ENCODE data around the gene SORCS2. TPM values are rescaled to one million over a fixed set of nuclear protein-coding genes. Genes with fewer than 3 reads are reported as not detected.

Gene SORCS2
- total RNA-seq, 1 donor from 2014 or later: 3.1 TPM

DNA sequence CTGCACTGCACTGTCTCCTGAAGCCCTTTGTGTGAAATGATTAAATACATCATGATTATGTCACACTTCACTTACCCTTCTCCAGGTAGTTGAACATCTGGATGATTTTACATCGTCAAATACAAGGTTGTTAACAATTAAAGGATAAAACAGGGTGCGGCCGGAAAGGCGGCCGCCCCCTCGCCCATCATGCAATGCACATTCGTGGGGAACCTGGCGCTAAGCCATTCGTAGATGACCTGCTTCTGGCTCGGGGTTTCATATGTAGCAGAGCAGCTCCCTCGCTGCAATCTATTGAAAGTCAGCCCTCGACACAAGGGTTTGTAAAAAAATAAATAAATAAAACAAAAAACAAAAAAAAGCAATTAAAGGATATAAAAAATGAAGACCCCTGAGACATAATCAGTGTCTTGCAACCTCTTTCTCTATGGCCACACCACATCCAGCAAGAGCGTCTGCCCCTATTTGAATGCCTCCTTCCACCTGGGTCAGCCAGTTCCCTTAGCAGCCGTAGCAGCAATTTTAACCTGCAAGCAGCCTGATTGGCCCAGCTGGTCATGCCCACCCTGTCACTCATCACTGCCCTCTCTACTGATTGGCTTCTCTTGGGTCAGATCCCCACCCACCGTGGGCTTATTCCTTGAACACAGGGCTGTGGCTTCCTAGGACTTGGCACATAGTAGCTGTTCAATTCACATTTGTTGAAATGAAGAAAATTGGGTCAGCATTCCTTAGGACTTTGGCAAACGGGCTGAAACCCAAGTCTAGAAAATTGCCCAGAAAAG, 390.2 kb downstream of the SORCS2 start:
- H3K4me3 ChIP-seq (ENCODE audit: low read length in 3 of 3): no peak overlapping the region
- H3K27ac ChIP-seq (ENCODE audit: low read depth, low read length): no peak overlapping the region
- no peaks in the 10 kb centered on the region for H3K4me1 ChIP-seq (ENCODE audit: control insufficient read depth in 3 of 3, insufficient read depth in 3 of 3, low read length in 3 of 3)
- H3K9me3 ChIP-seq (ENCODE audit: control insufficient read depth in 3 of 3, low read length in 3 of 3): peaks cover 19% of the 10 kb centered on the region in 3 donors
- no peak overlapping the region for H3K9ac ChIP-seq (ENCODE audit: low read depth in 1 of 3, low read length in 3 of 3)
- H3K36me3 ChIP-seq (ENCODE audit: control insufficient read depth in 3 of 3, insufficient read depth in 3 of 3, low read length in 3 of 3): no peaks in the 10 kb centered on the region
- peaks cover 0 to 6% (median 0%) of the 10 kb centered on the region in 3 donors for H3K27me3 ChIP-seq (ENCODE audit: control insufficient read depth in 3 of 3, insufficient read depth in 3 of 3, low read length in 3 of 3)

GRCh38 chr4:7584098-7584497, 391.8 kb downstream of the SORCS2 start:
- no peak overlapping the region for H3K4me3 ChIP-seq (ENCODE audit: low read length in 3 of 3)
- no peak overlapping the region for H3K9ac ChIP-seq (ENCODE audit: low read depth in 1 of 3, low read length in 3 of 3)
- no peaks in the 10 kb centered on the region for H3K4me1 ChIP-seq (ENCODE audit: control insufficient read depth in 3 of 3, insufficient read depth in 3 of 3, low read length in 3 of 3)
- peaks cover 8 to 14% (median 9%) of the 10 kb centered on the region in 3 donors for H3K9me3 ChIP-seq (ENCODE audit: control insufficient read depth in 3 of 3, low read length in 3 of 3)
- peaks cover 0 to 6% (median 3%) of the 10 kb centered on the region in 3 donors for H3K27me3 ChIP-seq (ENCODE audit: control insufficient read depth in 3 of 3, insufficient read depth in 3 of 3, low read length in 3 of 3)
- no peak overlapping the region for H3K27ac ChIP-seq (ENCODE audit: low read depth, low read length)
- no peaks in the 10 kb centered on the region for H3K36me3 ChIP-seq (ENCODE audit: control insufficient read depth in 3 of 3, insufficient read depth in 3 of 3, low read length in 3 of 3)

DNA sequence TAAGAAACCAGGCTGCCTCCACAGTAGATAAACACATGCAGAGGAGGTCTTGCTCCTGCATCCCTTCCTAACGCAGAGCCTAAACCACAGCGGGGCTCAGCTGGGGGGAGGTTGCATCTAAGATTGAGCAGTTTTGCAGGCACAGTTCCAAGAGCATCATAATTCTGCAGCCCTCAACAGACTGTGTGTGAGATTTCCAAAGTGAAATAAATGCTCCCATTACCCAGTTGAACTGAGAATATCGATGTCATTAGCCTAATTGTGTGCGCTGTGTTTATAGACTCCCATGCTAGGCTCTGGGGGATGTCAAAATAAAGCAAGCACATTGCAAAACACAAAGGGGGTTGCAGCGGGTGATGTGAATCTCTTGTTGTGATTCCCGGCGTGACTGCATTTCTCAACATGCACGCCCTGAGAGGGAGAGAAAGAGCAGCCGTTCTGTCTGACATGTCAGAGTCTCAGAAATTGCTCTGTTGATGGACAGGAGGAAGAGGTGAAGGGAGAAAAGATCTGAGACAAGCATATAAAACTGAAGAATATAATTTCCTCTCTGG, 392.3 kb downstream of the SORCS2 start:
- no peak overlapping the region for H3K27ac ChIP-seq (ENCODE audit: low read depth, low read length)
- H3K9ac ChIP-seq (ENCODE audit: low read depth in 1 of 3, low read length in 3 of 3): no peak overlapping the region
- no peaks in the 10 kb centered on the region for H3K36me3 ChIP-seq (ENCODE audit: control insufficient read depth in 3 of 3, insufficient read depth in 3 of 3, low read length in 3 of 3)
- no peak overlapping the region for H3K4me3 ChIP-seq (ENCODE audit: low read length in 3 of 3)
- peaks cover 3 to 8% (median 6%) of the 10 kb centered on the region in 3 donors for H3K9me3 ChIP-seq (ENCODE audit: control insufficient read depth in 3 of 3, low read length in 3 of 3)
- peaks cover 0 to 8% (median 5%) of the 10 kb centered on the region in 3 donors for H3K27me3 ChIP-seq (ENCODE audit: control insufficient read depth in 3 of 3, insufficient read depth in 3 of 3, low read length in 3 of 3)
- no peaks in the 10 kb centered on the region for H3K4me1 ChIP-seq (ENCODE audit: control insufficient read depth in 3 of 3, insufficient read depth in 3 of 3, low read length in 3 of 3)

DNA sequence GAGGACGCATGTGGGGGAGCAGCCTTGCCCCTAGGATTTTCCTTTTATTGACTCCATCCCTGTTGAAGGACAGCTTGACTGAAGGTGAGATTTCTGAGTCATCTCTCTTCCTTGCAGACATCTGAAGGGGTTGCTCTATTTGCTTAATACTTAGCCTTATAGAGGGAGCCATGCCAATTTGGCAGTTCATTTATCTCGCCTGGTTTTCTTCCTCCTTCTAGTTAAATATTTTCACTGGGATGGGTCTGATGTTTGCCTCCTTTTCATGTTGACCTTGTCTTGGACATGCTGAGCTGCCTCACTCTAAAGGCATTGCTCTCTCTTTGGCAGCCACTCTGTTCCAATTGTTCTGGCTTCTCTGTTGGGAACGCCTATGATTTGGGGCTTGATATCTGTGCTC, 393.4 kb downstream of the SORCS2 start:
- H3K27ac ChIP-seq (ENCODE audit: low read depth, low read length): no peak overlapping the region
- H3K36me3 ChIP-seq (ENCODE audit: control insufficient read depth in 3 of 3, insufficient read depth in 3 of 3, low read length in 3 of 3): no peaks in the 10 kb centered on the region
- no peak overlapping the region for H3K9ac ChIP-seq (ENCODE audit: low read depth in 1 of 3, low read length in 3 of 3)
- no peaks in the 10 kb centered on the region for H3K4me1 ChIP-seq (ENCODE audit: control insufficient read depth in 3 of 3, insufficient read depth in 3 of 3, low read length in 3 of 3)
- H3K4me3 ChIP-seq (ENCODE audit: low read length in 3 of 3): no peak overlapping the region
- peaks cover 0 to 15% (median 8%) of the 10 kb centered on the region in 3 donors for H3K27me3 ChIP-seq (ENCODE audit: control insufficient read depth in 3 of 3, insufficient read depth in 3 of 3, low read length in 3 of 3)
- peaks cover 0 to 6% (median 0%) of the 10 kb centered on the region in 3 donors for H3K9me3 ChIP-seq (ENCODE audit: control insufficient read depth in 3 of 3, low read length in 3 of 3)

DNA sequence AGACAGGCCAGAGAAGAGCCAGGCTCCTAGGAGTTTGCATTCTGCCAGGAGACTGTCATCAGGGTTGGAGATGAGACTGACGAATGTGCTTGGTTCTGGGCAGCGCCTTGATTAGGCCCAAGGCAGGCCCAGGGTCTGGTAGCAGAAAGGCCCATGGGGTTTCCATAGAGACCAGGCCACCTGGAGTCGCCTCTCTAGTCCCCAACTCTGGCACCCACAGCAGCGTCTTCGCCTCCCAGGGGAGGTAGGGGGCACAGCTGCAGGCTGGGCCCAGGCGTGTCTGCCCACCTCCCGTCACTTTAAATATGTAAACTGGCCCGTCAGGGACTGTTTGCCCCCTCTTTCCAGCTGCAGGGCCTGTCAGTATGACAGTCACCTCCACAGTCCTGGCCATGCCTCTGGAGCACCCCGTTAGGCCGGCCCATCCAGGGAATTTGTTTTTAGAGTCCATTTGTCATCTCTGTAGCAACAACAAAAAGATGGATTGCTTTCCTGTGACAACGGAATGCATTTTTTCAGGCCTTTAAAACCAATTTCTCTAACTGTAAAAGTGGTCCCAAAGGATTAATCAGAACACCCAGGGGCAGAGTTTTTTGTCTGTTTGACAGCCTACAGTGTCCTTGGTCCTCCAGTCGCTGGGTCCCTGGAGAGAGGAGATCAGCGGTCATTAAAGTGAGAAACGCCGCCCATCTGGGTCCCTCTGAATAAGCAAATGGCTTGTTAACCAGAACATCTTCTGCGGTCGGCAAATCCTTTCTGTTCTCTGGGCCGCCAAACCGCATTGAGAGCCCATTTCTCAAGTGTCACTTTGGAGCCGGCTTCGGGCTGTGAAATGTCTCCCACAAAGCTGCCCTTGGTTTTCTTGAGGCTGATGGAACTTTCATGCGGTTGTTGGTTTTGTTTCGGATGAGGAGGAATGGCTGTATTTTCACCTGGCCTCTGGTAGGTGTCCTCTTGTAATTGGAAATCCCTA, 395.4 kb downstream of the SORCS2 start:
- H3K4me1 ChIP-seq (ENCODE audit: control insufficient read depth in 3 of 3, insufficient read depth in 3 of 3, low read length in 3 of 3): no peaks in the 10 kb centered on the region
- no peaks in the 10 kb centered on the region for H3K36me3 ChIP-seq (ENCODE audit: control insufficient read depth in 3 of 3, insufficient read depth in 3 of 3, low read length in 3 of 3)
- H3K27ac ChIP-seq (ENCODE audit: low read depth, low read length): no peak overlapping the region
- no peak overlapping the region for H3K9ac ChIP-seq (ENCODE audit: low read depth in 1 of 3, low read length in 3 of 3)
- peaks cover 4 to 29% (median 16%) of the 10 kb centered on the region in 3 donors for H3K27me3 ChIP-seq (ENCODE audit: control insufficient read depth in 3 of 3, insufficient read depth in 3 of 3, low read length in 3 of 3)
- H3K9me3 ChIP-seq (ENCODE audit: control insufficient read depth in 3 of 3, low read length in 3 of 3): peaks cover 0 to 1% (median 0%) of the 10 kb centered on the region in 3 donors
- H3K4me3 ChIP-seq (ENCODE audit: low read length in 3 of 3): no peak overlapping the region

DNA sequence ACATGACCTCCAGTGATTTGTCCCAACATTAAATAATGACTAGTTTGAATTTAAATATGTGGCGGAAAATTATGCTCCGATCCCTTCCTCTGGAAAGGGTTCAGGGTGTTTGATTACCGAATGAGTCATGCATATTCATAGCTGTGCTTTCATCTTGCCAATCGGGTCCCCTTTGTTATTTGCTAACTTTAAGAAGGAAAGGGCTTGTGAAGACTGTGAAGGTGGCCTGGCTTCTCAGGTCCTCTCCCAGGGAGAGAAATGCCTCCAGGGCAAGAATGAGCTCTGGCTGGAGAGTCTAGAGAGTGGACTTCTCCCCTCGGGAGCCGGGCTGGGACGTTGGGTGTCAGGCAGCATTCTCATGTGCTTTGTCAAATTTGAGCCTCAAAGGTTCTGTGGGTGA, 397.9 kb downstream of the SORCS2 start:
- Histone ChIP-seq H3K4me3 (ENCODE audit: low read length in 3 of 3) (no peak overlapping the region), H3K27ac (ENCODE audit: low read depth, low read length) (no peak overlapping the region), H3K36me3 (ENCODE audit: control insufficient read depth in 3 of 3, insufficient read depth in 3 of 3, low read length in 3 of 3) (no peaks in the 10 kb centered on the region), H3K27me3 (ENCODE audit: control insufficient read depth in 3 of 3, insufficient read depth in 3 of 3, low read length in 3 of 3) (peaks cover 11 to 44% (median 34%) of the 10 kb centered on the region in 3 donors), H3K9me3 (ENCODE audit: control insufficient read depth in 3 of 3, low read length in 3 of 3) (no peaks in the 10 kb centered on the region), H3K9ac (ENCODE audit: low read depth in 1 of 3, low read length in 3 of 3) (no peak overlapping the region), H3K4me1 (ENCODE audit: control insufficient read depth in 3 of 3, insufficient read depth in 3 of 3, low read length in 3 of 3) (no peaks in the 10 kb centered on the region)

- Histone ChIP-seq H3K4me3 (ENCODE audit: low read length in 3 of 3) (no peak overlapping the region), H3K9me3 (ENCODE audit: control insufficient read depth in 3 of 3, low read length in 3 of 3) (no peaks in the 10 kb centered on the region), H3K27me3 (ENCODE audit: control insufficient read depth in 3 of 3, insufficient read depth in 3 of 3, low read length in 3 of 3) (peaks cover 11 to 45% (median 35%) of the 10 kb centered on the region in 3 donors), H3K4me1 (ENCODE audit: control insufficient read depth in 3 of 3, insufficient read depth in 3 of 3, low read length in 3 of 3) (no peaks in the 10 kb centered on the region), H3K9ac (ENCODE audit: low read depth in 1 of 3, low read length in 3 of 3) (no peak overlapping the region), H3K27ac (ENCODE audit: low read depth, low read length) (no peak overlapping the region), H3K36me3 (ENCODE audit: control insufficient read depth in 3 of 3, insufficient read depth in 3 of 3, low read length in 3 of 3) (no peaks in the 10 kb centered on the region)
Measured at GRCh38 chr4:7590899-7591298, 398.6 kb downstream of the SORCS2 start.

GRCh38 chr4:7591409-7592053, 399.2 kb downstream of the SORCS2 start:
- H3K4me1 ChIP-seq (ENCODE audit: control insufficient read depth in 3 of 3, insufficient read depth in 3 of 3, low read length in 3 of 3): no peaks in the 10 kb centered on the region
- no peaks in the 10 kb centered on the region for H3K9me3 ChIP-seq (ENCODE audit: control insufficient read depth in 3 of 3, low read length in 3 of 3)
- H3K9ac ChIP-seq (ENCODE audit: low read depth in 1 of 3, low read length in 3 of 3): no peak overlapping the region
- H3K27ac ChIP-seq (ENCODE audit: low read depth, low read length): no peak overlapping the region
- H3K27me3 ChIP-seq (ENCODE audit: control insufficient read depth in 3 of 3, insufficient read depth in 3 of 3, low read length in 3 of 3): peaks cover 12 to 46% (median 39%) of the 10 kb centered on the region in 3 donors
- no peak overlapping the region for H3K4me3 ChIP-seq (ENCODE audit: low read length in 3 of 3)
- no peaks in the 10 kb centered on the region for H3K36me3 ChIP-seq (ENCODE audit: control insufficient read depth in 3 of 3, insufficient read depth in 3 of 3, low read length in 3 of 3)

DNA sequence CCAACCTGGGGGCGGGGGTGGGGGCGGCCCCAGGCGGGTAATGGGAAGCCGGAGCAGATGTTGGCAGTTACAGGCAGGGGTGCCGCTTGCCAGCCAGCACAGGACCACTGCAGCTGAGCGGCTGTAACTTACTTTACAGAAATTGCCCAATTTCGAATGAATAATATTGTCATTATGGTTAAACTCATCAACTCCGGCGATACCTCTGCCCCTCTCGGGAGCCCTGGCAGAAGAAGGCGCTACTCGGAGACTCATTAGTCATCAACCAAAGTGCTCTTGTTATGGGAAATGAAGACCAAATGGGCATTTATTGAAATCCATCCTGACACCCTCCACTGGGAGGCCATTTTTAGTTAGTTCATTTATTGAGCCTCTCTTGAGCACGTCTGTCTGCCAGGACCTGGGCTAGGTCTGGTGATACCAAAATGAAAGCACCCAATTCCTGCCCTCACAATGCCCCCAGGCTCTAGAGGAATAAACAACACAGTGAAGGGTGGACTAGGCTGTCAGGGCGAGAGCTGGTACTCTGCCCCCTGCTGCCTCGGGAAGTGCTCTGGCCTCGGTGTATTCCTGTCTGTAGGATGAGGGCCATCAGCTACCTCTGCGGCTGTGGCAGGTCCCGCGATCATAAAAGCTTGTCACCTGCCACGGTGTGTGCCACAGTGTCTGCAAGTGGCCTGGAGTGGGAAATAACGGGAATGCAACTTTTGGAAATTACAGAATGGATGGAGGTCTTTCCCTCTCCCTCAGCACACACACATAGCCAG, 401.5 kb downstream of the SORCS2 start:
- H3K9me3 ChIP-seq (ENCODE audit: control insufficient read depth in 3 of 3, low read length in 3 of 3): no peaks in the 10 kb centered on the region

More for the DNA sequence above, 401.5 kb downstream of the SORCS2 start:
- H3K4me1 ChIP-seq (ENCODE audit: control insufficient read depth in 3 of 3, insufficient read depth in 3 of 3, low read length in 3 of 3): no peaks in the 10 kb centered on the region
- H3K36me3 ChIP-seq (ENCODE audit: control insufficient read depth in 3 of 3, insufficient read depth in 3 of 3, low read length in 3 of 3): no peaks in the 10 kb centered on the region
- H3K4me3 ChIP-seq (ENCODE audit: low read length in 3 of 3): no peak overlapping the region
- H3K27ac ChIP-seq (ENCODE audit: low read depth, low read length): no peak overlapping the region
- H3K27me3 ChIP-seq (ENCODE audit: control insufficient read depth in 3 of 3, insufficient read depth in 3 of 3, low read length in 3 of 3): peaks cover 15 to 49% (median 43%) of the 10 kb centered on the region in 3 donors
- no peak overlapping the region for H3K9ac ChIP-seq (ENCODE audit: low read depth in 1 of 3, low read length in 3 of 3)

Measured in skeletal muscle tissue (tissue), 4 donors.